NCI-H2227 (cell line): ENCODE data around the gene CD46.

Source experiments
- DNase-seq: peaks from one replicate; lab custom pipeline; 2025; ENCODE audit not compliant: unreplicated experiment; lab: John Stamatoyannopoulos, UW

CD46 gene

GRCh38 chr1:207813512-207813881, 61.6 kb downstream of the CD46 start:
- DNase-seq, result no peak

DNA sequence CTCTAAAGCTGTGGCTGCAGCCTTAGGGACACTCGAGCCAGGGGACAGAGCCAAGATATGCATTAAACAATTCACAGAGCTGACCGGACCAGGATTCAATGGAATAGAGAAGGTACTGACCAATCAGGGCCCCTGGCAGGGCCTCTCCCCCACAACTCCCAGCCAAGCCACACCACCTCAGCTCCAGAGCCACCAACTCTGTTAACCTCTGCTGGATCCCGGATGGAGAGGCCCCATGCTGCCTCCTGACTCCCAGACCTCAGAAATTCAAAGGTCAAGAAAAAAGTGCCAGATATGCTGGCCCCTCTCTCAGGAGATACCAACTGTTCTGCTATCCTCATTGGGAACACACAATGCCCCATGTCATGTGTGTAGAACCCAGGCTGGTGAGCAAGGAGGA, 62.1 kb downstream of the CD46 start:
- no peak for DNase-seq

DNA sequence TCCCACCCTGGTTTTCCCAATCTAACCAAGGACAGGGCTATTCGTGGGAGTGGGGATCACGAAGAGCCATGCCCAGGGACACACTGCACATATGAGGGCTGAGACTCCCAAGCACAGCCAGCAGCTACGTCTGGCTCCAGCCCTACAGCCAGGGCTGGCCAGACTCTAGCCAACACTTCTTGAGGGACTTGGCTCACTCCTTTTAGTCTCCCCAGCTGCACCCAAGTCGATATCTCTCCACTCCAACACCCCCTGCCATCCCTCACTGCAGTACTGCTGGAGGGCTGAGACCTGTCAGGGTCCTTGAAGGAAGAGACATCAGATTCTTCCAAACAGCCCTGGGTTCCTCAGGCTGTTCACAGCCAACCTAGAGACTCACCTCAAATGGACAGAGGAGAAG, 62.6 kb downstream of the CD46 start:
- no peak for DNase-seq

DNA sequence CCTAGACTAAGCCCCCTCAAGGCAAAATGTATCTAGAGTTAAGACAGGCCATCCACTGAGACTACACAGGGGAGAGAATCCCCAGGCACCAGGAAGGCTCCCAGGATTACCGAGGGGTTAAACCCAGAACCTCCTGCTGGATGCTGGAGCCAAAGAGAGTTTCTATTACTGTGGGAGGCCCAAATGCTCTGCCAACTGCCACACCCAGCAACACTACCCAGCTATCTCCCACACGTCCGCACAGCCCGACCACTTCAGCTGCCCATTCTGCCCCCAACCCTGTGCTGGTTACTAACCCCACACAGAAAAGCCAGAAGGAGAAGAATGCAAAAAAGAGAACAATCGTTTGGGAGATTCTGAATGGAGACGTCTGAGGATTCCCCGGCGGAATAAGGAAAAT, 63.6 kb downstream of the CD46 start:
- no peak for DNase-seq

GRCh38 chr1:207815913-207816291, 64.0 kb downstream of the CD46 start:
- DNase-seq, result no peak

DNA sequence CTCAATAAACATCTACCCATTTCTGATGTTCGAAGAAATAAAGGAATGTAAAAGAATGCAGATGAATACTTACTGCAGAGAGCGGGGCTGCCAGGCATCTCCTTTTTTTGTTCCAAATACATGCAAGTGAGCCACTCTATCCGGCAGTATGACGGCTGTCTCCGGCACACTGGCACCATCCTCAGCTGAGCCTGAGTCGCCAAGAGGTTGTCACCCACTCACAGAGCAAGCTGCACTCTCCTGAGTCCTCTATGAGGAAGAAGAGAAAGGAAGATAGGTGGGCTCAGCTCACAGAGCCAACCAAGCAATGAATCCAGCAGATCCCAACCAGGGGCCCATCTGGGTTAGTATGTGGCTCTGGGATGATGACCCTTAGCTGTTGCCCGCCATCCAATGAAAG, 65.3 kb downstream of the CD46 start:
- DNase-seq, result no peak

GRCh38 chr1:207817778-207818751, 66.2 kb downstream of the CD46 start:
- DNase-seq, result no peak

- DNase-seq, result no peak
Measured at GRCh38 chr1:207818971-207819451, 67.2 kb downstream of the CD46 start.

- no peak for DNase-seq
Measured at GRCh38 chr1:207820568-207821463, 69.0 kb downstream of the CD46 start.

- DNase-seq, result no peak
Measured at GRCh38 chr1:207821464-207822045, 69.7 kb downstream of the CD46 start.

DNA sequence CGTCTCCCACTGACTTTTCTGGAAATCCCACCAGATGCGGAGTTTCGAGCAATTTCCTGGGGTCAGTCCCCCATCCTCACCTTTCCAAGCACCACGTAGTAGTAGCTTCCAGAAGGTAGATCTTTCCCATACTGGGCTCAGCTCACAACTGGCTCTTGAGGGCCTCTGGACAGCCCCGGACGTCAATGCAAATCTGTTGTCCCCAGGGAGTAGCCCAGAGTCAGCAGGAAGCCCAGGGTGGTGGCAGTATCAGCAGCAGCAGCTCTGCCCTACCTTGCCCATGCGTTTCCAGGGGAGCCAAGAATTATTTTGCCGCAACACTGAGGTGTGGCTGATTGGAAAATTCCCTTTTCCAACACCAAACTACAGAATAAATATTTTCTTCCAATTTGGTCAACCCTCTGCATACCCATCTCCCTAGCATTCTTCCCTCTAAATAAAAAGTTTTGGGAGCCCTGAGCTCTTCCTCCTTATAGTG, 70.3 kb downstream of the CD46 start:
- no peak for DNase-seq

- DNase-seq, result peak; percentile 93
Measured at GRCh38 chr1:207822602-207823451, 71.0 kb downstream of the CD46 start.

DNA sequence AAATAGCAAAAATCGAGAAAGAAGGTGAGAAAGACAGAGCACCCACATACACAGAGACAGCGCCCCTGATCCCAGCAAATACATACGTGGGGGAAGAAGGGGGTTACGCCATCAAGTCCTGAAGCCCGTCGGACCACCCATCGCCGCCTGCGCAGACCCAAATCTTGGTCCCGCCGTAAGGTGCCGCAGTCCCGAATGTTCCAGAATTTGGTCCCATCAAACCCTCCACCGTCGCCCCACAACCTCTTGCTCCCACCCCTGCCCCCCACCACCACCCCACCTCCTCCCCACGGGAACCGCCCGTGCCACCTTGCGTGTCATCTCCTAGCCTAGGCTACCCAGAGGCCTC, 71.7 kb downstream of the CD46 start:
- no peak for DNase-seq

DNA sequence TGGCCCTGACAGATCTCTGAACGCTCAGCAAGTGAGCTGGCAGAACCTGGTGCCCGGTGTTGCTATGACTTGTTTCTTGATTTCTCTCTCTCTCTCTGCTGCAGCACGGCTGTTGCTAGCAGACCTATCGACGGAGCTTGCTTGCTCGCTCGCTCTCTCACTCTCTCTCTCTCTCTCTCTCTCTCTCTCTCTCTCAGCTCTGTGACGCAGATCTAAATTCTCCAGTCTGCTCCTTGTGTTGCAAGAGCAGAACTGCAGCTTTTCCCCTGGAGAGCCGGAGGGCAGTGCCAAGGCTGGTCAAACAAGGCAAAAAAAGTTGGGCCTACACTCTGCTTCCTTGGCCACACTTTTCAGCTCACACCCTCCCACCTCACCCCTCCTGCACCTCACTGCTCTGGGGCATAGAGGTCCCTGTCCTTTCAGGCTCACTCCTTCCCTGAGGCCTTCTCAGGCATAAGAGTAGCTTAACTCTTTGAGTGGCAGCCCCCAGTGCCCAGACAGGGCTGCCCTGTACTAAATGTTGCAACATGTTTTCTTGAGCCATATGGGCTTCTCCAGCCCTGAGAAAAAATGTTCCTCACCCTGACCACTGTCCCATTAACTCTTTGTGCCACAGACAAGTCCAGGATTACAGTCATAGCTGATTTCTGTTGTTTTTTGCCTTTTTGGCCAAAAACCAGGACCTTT, 72.2 kb downstream of the CD46 start:
- peak; percentile 89 for DNase-seq

DNA sequence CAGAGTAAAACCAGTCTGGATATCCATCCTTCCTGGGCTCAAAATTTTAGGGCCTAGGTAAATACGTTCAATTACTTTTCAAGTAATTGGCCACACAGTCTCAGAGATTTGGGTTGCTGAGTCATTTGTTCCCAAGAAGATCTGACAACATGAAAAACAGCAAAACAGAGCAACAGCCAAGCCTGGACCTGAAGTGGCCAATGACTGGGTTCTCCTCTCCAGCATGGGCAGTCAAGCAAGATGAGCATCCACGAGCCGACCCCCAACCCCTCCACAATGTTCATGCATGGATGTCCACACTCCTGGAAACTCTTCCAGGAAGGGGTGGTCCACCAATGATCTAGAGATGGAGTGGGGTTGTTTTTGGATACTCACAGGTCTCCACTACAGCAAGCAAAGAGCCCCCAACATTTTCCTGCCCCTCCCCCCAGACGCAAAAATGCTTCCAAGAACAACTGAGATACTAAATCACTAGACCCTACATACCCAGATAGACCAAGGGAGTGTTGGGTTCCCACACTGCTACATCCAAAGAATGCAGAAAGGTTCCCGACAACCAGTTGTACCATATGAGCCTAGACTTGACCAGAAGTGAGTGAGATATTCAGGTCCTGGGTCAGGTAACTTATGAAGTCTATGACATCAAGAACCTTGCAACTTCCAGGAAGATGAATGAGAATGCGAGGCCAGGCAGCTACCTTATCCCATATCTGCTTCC, 73.0 kb downstream of the CD46 start:
- DNase-seq, result no peak

GRCh38 chr1:207825409-207825695, 73.5 kb downstream of the CD46 start:
- no peak for DNase-seq

GRCh38 chr1:207825719-207826556, 74.1 kb downstream of the CD46 start:
- DNase-seq, result no peak
